HG03066 (cell line): ENCODE results near the gene MAST1.
"Not testable (repeated sequence)": the region's sequence is repeated elsewhere in the genome, so short reads cannot be mapped to it uniquely, and the experiment has no call there.

ENCODE experiments used
- ATAC-seq: cut with Tn5 transposase; IDR thresholded peaks from one replicate; pipeline ENCODE4 v1.9.1; 2021; ENCODE audit warnings: low read depth; ENCODE audit not compliant: unreplicated experiment

Gene MAST1

GRCh38 chr19:12888006-12888603, 49.8 kb downstream of the MAST1 start:
- ATAC-seq, result no peak

GRCh38 chr19:12890299-12890786, 52.0 kb downstream of the MAST1 start:
- not testable (repeated sequence) for ATAC-seq

- peak; percentile 92 for ATAC-seq
Measured at GRCh38 chr19:12890787-12891552, 52.7 kb downstream of the MAST1 start, which contains the start of gene GCDH. Gene GCDH (plus strand): TSS chr19:12891160. CDS start chr19:12891305, 145 bp downstream.

GRCh38 chr19:12891553-12892021, 53.3 kb downstream of the MAST1 start:
- no peak for ATAC-seq

- no peak for ATAC-seq
Measured at GRCh38 chr19:12893582-12893981, 55.3 kb downstream of the MAST1 start.

GRCh38 chr19:12896460-12896859, 58.1 kb downstream of the MAST1 start:
- no peak for ATAC-seq

GRCh38 chr19:12899891-12900518, 61.7 kb downstream of the MAST1 start:
- peak; percentile 75 for ATAC-seq

- no peak for ATAC-seq
Measured at GRCh38 chr19:12907166-12907565, 68.9 kb downstream of the MAST1 start.

GRCh38 chr19:12912571-12912970, 74.3 kb downstream of the MAST1 start:
- ATAC-seq, result no peak

- ATAC-seq, result no peak
Measured at GRCh38 chr19:12913011-12913561, 74.8 kb downstream of the MAST1 start.

GRCh38 chr19:12913851-12914690, 75.8 kb downstream of the MAST1 start:
- ATAC-seq, result no peak

- ATAC-seq, result not testable (repeated sequence)
Measured at GRCh38 chr19:12915860-12916259, 77.5 kb downstream of the MAST1 start.

- no peak for ATAC-seq
Measured at GRCh38 chr19:12918253-12918652, 79.9 kb downstream of the MAST1 start.

- no peak for ATAC-seq
Measured at GRCh38 chr19:12921047-12921446, 82.7 kb downstream of the MAST1 start.

- ATAC-seq, result no peak
Measured at GRCh38 chr19:12922959-12923358, 84.6 kb downstream of the MAST1 start.
